IMR-90 (cell line): ENCODE results near the gene ENDOU. TPM values are rescaled to one million over a fixed set of nuclear protein-coding genes. Genes with fewer than 3 reads are reported as not detected.

Experiments used
- ATAC-seq: fragments of 200-7000 bp; cut with Tn5 transposase; 2 replicates; pipeline ENCODE4 v1.9.1; 2020; ENCODE audit warnings: low read depth, mild to moderate bottlenecking, moderate library complexity
- BruUV-seq: library from RNA; stranded (reverse); fragments of 400-500 nt; replicated peaks from 2 replicates; lab custom pipeline; 2021; lab: Mats Ljungman, UMichigan
- CTCF ChIA-PET: fragments of 300-600 bp; formaldehyde crosslinking; extraction: SDS; loops from one replicate; lab custom pipeline; 2021; ENCODE audit warnings: antibody characterized with exemption; lab: Yijun Ruan, JAX
- POLR2A ChIA-PET: fragments of 300-600 bp; sonication (Branson Sonifier 250); formaldehyde crosslinking; loops from one replicate; lab custom pipeline; 2022; ENCODE audit warnings: antibody characterized with exemption; ENCODE audit not compliant: unreplicated experiment; lab: Charles Lee
- DNase-seq: peaks from one replicate; pipeline ENCODE4 v3.0.0; 2013
- H2AFZ ChIP-seq: replicated peaks from 2 replicates; pipeline ENCODE3; 2013; ENCODE audit warnings: low read length, mild to moderate bottlenecking; ENCODE audit not compliant: poor library complexity
- H2AK5ac ChIP-seq: 2 replicates; pipeline ENCODE4 v1.6.1; 2013; ENCODE audit warnings: low read depth, low read length, inconsistent platforms
- H2AK9ac ChIP-seq: replicated peaks from 2 replicates; pipeline ENCODE3; 2013; ENCODE audit warnings: mild to moderate bottlenecking, low read depth, low read length, moderate library complexity; ENCODE audit not compliant: poor library complexity
- H2BK120ac ChIP-seq: 2 replicates; pipeline ENCODE4 v1.6.1; 2013; ENCODE audit warnings: low read depth, low read length, inconsistent platforms
- H2BK15ac ChIP-seq: 3 replicates; pipeline ENCODE4 v1.6.1; 2013; ENCODE audit warnings: low read depth, low read length, inconsistent platforms
- H2BK20ac ChIP-seq: 2 replicates; pipeline ENCODE4 v1.6.1; 2013; ENCODE audit warnings: low read depth, mild to moderate bottlenecking, inconsistent platforms, low read length, moderate library complexity
- H2BK5ac ChIP-seq: 2 replicates; pipeline ENCODE4 v1.6.1; 2013; ENCODE audit warnings: mild to moderate bottlenecking, low read depth, low read length, inconsistent platforms; ENCODE audit not compliant: poor library complexity, severe bottlenecking
- H3K14ac ChIP-seq: replicated peaks from 2 replicates; pipeline ENCODE4 v1.6.1; 2013; ENCODE audit warnings: low read depth, low read length, inconsistent platforms
- H3K18ac ChIP-seq: 2 replicates; pipeline ENCODE4 v1.6.1; 2013; ENCODE audit warnings: low read depth, low read length, control low read depth
- H3K23ac ChIP-seq: 2 replicates; pipeline ENCODE4 v1.6.1; 2013; ENCODE audit warnings: low read depth, low read length, inconsistent platforms
- H3K27ac ChIP-seq: 2 replicates; pipeline ENCODE4 v1.5.1; 2013; ENCODE audit warnings: mild to moderate bottlenecking, control low read depth, low read length; ENCODE audit not compliant: insufficient read depth
- H3K27me3 ChIP-seq: 2 replicates; pipeline ENCODE4 v1.6.1; 2013; ENCODE audit warnings: low read length; ENCODE audit not compliant: control insufficient read depth, insufficient read depth
- H3K36me3 ChIP-seq: 2 replicates; pipeline ENCODE4 v1.6.1; 2013; ENCODE audit warnings: low read length, mixed read lengths; ENCODE audit not compliant: control insufficient read depth, insufficient read depth
- H3K4ac ChIP-seq: 2 replicates; pipeline ENCODE4 v1.6.1; 2013; ENCODE audit warnings: low read depth, low read length, inconsistent platforms
- H3K4me1 ChIP-seq: 2 replicates; pipeline ENCODE4 v1.6.1; 2013; ENCODE audit warnings: low read length, mixed read lengths; ENCODE audit not compliant: control insufficient read depth, insufficient read depth
- H3K4me2 ChIP-seq: 2 replicates; pipeline ENCODE4 v1.6.1; 2013; ENCODE audit warnings: low read depth, mild to moderate bottlenecking, control low read depth, low read length, moderate library complexity
- H3K4me3 ChIP-seq: 2 replicates; pipeline ENCODE4 v1.5.1; 2013; ENCODE audit warnings: low read depth, mild to moderate bottlenecking, control low read depth, low read length, moderate library complexity; ENCODE audit not compliant: insufficient read depth
- H3K56ac ChIP-seq: 2 replicates; pipeline ENCODE4 v1.6.1; 2013; ENCODE audit warnings: low read length, inconsistent platforms; ENCODE audit not compliant: insufficient read depth; ENCODE audit errors: extremely low read depth
- H3K79me1 ChIP-seq, 2 experiments: 2 replicates each; pipeline ENCODE4 v1.6.1; 2013; ENCODE audit warnings: low read length in 2 of 2, inconsistent platforms in 1 of 2, low read depth in 1 of 2
- H3K9ac ChIP-seq: 2 replicates; pipeline ENCODE4 v1.6.1; 2013; ENCODE audit warnings: low read depth, low read length, control low read depth
- H3K9me1 ChIP-seq: 2 replicates; pipeline ENCODE4 v1.6.1; 2013; ENCODE audit warnings: low read length, inconsistent platforms; ENCODE audit not compliant: insufficient read depth
- H3K9me3 ChIP-seq: 2 replicates; pipeline ENCODE4 v1.6.1; 2013; ENCODE audit warnings: low read length; ENCODE audit not compliant: control insufficient read depth, insufficient read depth
- H4K20me1 ChIP-seq: 2 replicates; pipeline ENCODE4 v1.6.1; 2013; ENCODE audit warnings: low read length, inconsistent platforms; ENCODE audit not compliant: insufficient read depth
- H4K5ac ChIP-seq: 2 replicates; pipeline ENCODE4 v1.6.1; 2013; ENCODE audit warnings: mild to moderate bottlenecking, low read depth, low read length, control low read depth
- H4K8ac ChIP-seq, 2 experiments: 2 replicates each; pipeline ENCODE4 v1.6.1; 2013; ENCODE audit warnings: low read depth in 2 of 2, low read length in 2 of 2, control low read depth in 1 of 2, inconsistent platforms in 1 of 2
- H4K91ac ChIP-seq: 2 replicates; pipeline ENCODE4 v1.6.1; 2013; ENCODE audit warnings: low read depth, low read length, inconsistent platforms; ENCODE audit not compliant: insufficient read depth
- BHLHE40 ChIP-seq: fragments of 150-350 bp; IDR thresholded peaks from 2 replicates; pipeline ENCODE4 v1.6.1; 2016; ENCODE audit warnings: mild to moderate bottlenecking, low read depth, low read length
- CEBPB ChIP-seq: IDR thresholded peaks from 2 replicates; pipeline ENCODE4 v1.6.1; 2012; ENCODE audit warnings: low read depth, low read length, improper control_type of control experiment
- MAFK ChIP-seq: IDR thresholded peaks from 2 replicates; pipeline ENCODE4 v1.6.1; 2012; ENCODE audit warnings: low read depth, low read length, improper control_type of control experiment
- WGBS, 2 experiments: methylation state at CpG; one replicate each; pipeline versions ENCODE4 v1.1.5 to v1.1.7; 2013; ENCODE audit warnings: missing lambda C conversion rate in 2 of 2; ENCODE audit not compliant: insufficient read length in 1 of 2; ENCODE audit errors: extremely low coverage in 2 of 2; 5-methylcytosine and 5-hydroxymethylcytosine counted together
- dilution Hi-C: fragments of 300-500 bp; cut with HindIII; formaldehyde crosslinking; loops from one replicate; pipeline ENCODE4 v1.14.3; 2018; ENCODE audit warnings: low sequenced_read_pairs; ENCODE audit not compliant: unreplicated experiment
- in situ Hi-C: fragments of 300-500 bp; cut with MboI; formaldehyde crosslinking; loops from 3 replicates; pipeline ENCODE4 v1.14.3; 2019; ENCODE audit warnings: low sequenced_read_pairs, inconsistent platforms, mixed read lengths
- intact Hi-C: fragments of 100-400 bp; cut with micrococcal nuclease; formaldehyde crosslinking; loops from 2 replicates; pipeline ENCODE4 v1.10.0; 2022
- polyA plus RNA-seq, 3 experiments: library from polyadenylated mRNA; depleted of rRNA; stranded (reverse); fragments of >200 nt; gene quantifications; 2 replicates each; pipeline ENCODE4 v1.2.3, GENCODE V29; 2012; ENCODE audit warnings: low replicate concordance in 1 of 3
- total RNA-seq: library from RNA; depleted of rRNA; stranded (reverse); fragments of >200 nt; gene quantifications from 2 replicates; pipeline ENCODE4 v1.2.3, GENCODE V29; 2012
- TF ChIP-seq, protein P1 (sequence below): fragments of 150-350 bp; IDR thresholded peaks from 2 replicates; pipeline ENCODE4 v1.6.1; 2016; ENCODE audit warnings: low read depth, mild to moderate bottlenecking, low read length, moderate library complexity, borderline replicate concordance

ENDOU gene
- total and polyA plus RNA-seq, 2 of the 4 experiments (the other 2 are of a cell fraction): under 0.01 to 0.09 TPM

GRCh38 chr12:47770086-47770726 is 44.9 kb upstream of the ENDOU start:
- H4K20me1 ChIP-seq: no peaks in the 10 kb centered on the region
- H3K4ac ChIP-seq: no peak overlapping the region
- ATAC-seq (0 out of 2 replicates have a peak, but pooled peaks have one; percentile 5), DNase-seq (peak; percentile 55)
- peaks cover 0 to 3% of the 10 kb centered on the region in 2 experiments; a peak in 1 of 4 replicates for H3K79me1 ChIP-seq
- H2AK5ac ChIP-seq: no peak overlapping the region
- H3K36me3 ChIP-seq: no peaks in the 10 kb centered on the region
- POLR2A ChIA-PET: no interaction called here
- H3K23ac ChIP-seq: no peak overlapping the region
- H3K4me3 ChIP-seq: no peak overlapping the region
- no peak overlapping the region for H3K27ac ChIP-seq
- TF ChIP-seq BHLHE40 (no peak), MAFK (no peak), CEBPB (peak; percentile 99)
- TF ChIP-seq, protein P1, sequence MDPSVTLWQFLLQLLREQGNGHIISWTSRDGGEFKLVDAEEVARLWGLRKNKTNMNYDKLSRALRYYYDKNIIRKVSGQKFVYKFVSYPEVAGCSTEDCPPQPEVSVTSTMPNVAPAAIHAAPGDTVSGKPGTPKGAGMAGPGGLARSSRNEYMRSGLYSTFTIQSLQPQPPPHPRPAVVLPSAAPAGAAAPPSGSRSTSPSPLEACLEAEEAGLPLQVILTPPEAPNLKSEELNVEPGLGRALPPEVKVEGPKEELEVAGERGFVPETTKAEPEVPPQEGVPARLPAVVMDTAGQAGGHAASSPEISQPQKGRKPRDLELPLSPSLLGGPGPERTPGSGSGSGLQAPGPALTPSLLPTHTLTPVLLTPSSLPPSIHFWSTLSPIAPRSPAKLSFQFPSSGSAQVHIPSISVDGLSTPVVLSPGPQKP: no peak
- H3K4me1 ChIP-seq: peaks cover 11% of the 10 kb centered on the region
- H3K9me1 ChIP-seq: peaks cover 5% of the 10 kb centered on the region; the same call in 1 of the 2 replicates
- H2BK120ac ChIP-seq: no peak overlapping the region
- no peaks in the 10 kb centered on the region for H3K27me3 ChIP-seq
- no peak overlapping the region for H3K18ac ChIP-seq
- no peak overlapping the region for H2BK15ac ChIP-seq
- H3K14ac ChIP-seq: no peak overlapping the region
- H3K56ac ChIP-seq: no peak overlapping the region
- dilution Hi-C loops: no loop called here
- H4K5ac ChIP-seq: no peak overlapping the region
- H2AFZ ChIP-seq: no peak overlapping the region
- WGBS, 2 experiments: 100% methylated on average over 1 of the region's 3 CpGs; no CpG with 5 or more reads in 1 of the 2 experiments
- no peak overlapping the region for H4K8ac ChIP-seq
- in situ Hi-C loops: no loop called here
- no peak overlapping the region for H3K4me2 ChIP-seq
- H4K91ac ChIP-seq: no peak overlapping the region
- intact Hi-C loops: loop anchor here (5.0 to 10.0 kb wide), 2 partner anchors 223 to 735 kb away; no protein-coding TSS in a partner anchor
- BruUV-seq: no TSS peak
- no peaks in the 10 kb centered on the region for H3K9me3 ChIP-seq
- no peak overlapping the region for H3K9ac ChIP-seq
- no peak overlapping the region for H2AK9ac ChIP-seq
- H2BK20ac ChIP-seq: no peak overlapping the region
- no peak overlapping the region for H2BK5ac ChIP-seq
- CTCF ChIA-PET: interaction anchor here (1.5 to 2.3 kb wide), 2 partner anchors 11 to 55 kb away, joined by 4 to 7 read pairs; partner anchors contain the start of gene RAPGEF3
